Gastroesophageal sphincter (tissue), 3 donors: ENCODE results near the gene LHX5.

Experiments
- CTCF ChIP-seq, 4 experiments: fragments of 200-600 bp in 2 of 4; fragments of 450-650 bp in 2 of 4; sonication (generic) in 1 of 4; IDR thresholded peaks; one replicate each; pipeline ENCODE4 v1.5.1; 2017 to 2019; ENCODE audit warnings: antibody characterized with exemption in 4 of 4, mild to moderate bottlenecking in 2 of 4, moderate library complexity in 2 of 4
- EP300 ChIP-seq: sonication (generic); formaldehyde crosslinking; IDR thresholded peaks from one replicate; pipeline ENCODE4 v1.6.1; 2017; ENCODE audit warnings: antibody characterized with exemption, mild to moderate bottlenecking
- POLR2A ChIP-seq, 2 donors: fragments of 450-650 bp; IDR thresholded peaks; one replicate each; pipeline ENCODE4 v1.6.1; 2017; ENCODE audit warnings: antibody characterized with exemption in 2 of 2, mild to moderate bottlenecking in 2 of 2, moderate library complexity in 1 of 2
- POLR2AphosphoS5 ChIP-seq: sonication (generic); formaldehyde crosslinking; IDR thresholded peaks from one replicate; pipeline ENCODE4 v1.6.1; 2017; ENCODE audit warnings: antibody characterized with exemption

- TF ChIP-seq CTCF (IDR thresholded peaks at IDR 0.05) (no peak), POLR2A (IDR thresholded peaks at IDR 0.05) (no peak), EP300 (no peak), POLR2AphosphoS5 (no peak)
Observed at GRCh38 chr12:113461666-113462065, 10.0 kb downstream of the LHX5 start.
